Iris pigment epithelial cell (primary cell): Measurements from ENCODE around the gene SBF2.

Experiments
- DNase-seq: peaks from one replicate; pipeline ENCODE4 v3.0.0-alpha.2; 2011; ENCODE audit warnings: low read depth

SBF2 gene

DNA sequence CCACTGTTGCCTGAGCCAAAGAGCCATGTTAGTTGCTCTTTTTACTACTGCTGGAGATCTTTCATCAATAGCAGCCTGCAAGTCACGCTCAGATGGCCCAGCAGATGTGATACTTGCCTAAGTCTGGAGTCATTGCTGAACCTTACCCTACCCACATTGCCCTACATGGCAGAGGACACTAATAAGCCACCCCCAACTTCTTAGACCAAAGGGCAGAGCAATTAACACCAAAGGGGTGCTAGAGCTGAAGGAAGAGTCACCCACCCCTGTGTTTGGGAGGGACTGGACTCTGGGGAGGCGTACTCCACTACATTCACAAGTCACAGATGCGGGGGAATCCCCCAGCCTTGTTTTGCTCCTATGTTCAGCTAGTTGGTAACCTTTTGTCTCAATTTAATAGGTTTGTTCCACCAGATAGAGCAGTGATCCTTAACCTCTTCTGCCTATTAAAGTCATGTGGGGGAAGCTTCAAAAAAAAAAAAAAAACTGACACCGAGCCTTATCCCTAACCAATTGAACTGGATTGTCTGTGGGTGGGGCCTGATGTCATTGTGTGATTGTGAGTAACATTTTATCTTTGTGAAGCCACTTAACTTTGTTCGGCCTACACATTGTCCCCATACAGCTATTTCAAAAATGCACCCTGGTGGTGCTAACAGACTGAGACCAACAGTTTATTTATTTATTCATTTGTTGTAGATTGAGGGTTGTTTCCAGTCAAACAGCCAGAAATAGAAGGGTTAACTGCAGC lies 23.9 kb upstream of the SBF2 start:
- no peak for DNase-seq

GRCh38 chr11:10317151-10317755 lies 23.2 kb upstream of the SBF2 start:
- DNase-seq = no peak

DNA sequence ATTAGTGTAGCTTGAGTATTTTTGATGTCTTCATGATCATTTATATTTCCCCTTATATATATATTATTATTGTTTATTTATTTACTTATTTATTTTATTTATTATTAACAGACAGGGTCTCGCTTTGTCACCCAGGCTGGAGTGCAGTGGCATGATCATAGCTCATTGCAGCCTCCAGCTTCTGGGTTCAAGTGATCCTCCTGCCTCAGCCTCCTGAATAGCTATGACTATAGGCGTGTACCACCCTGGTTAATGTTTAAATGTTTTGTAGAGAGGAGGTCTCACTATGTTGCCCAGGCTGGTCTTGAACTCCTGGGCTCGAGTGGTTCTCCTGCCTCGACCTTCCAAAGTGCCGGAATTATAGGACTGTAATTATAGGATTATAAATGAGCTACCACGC lies 21.1 kb upstream of the SBF2 start:
- no peak for DNase-seq

DNA sequence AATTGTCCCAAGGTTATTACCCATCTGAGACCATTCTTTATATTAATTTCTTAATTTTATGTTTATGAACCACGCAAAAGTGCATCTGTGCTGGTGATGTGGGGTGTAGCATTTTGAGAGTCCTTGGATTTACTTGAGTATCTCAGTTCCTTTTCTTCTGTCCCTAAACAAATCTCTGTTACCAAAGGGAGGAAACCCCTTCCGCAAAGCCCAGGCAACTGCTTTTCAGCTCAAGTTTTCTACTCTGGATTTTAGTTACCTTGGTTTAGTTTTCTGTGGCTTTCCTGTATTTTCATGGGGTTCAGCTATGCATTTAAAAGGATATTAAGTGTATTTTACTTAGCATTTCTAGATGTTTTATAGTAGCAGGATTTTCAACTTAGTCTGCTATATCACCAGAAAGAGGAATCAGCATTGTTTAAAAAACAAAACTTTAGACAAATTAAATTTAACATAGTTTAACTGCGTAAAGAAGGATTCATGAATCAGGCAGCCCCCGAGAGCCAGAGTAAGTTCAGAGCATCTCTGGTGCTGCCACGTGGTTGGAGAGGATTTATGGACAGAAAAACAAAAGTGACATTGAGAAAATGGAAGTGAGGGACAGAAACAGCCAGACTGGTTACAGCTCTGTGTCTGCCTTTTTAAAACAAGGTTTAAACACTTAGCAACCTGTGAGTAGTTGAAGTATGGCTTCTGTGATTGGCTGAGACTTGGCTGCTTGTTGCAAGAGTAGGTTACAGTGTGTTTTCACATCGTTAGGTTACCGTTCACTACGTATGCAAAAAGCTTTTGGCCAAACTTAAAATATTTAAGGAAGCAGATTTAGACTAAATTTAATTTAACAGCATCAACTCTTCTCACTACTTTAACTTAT lies 20.4 kb upstream of the SBF2 start:
- DNase-seq = peak; percentile 83

- no peak for DNase-seq
Measured at GRCh38 chr11:10311802-10312201, 17.8 kb upstream of the SBF2 start.

- peak; percentile 79 for DNase-seq
Measured at GRCh38 chr11:10310301-10310841, 16.4 kb upstream of the SBF2 start.

DNA sequence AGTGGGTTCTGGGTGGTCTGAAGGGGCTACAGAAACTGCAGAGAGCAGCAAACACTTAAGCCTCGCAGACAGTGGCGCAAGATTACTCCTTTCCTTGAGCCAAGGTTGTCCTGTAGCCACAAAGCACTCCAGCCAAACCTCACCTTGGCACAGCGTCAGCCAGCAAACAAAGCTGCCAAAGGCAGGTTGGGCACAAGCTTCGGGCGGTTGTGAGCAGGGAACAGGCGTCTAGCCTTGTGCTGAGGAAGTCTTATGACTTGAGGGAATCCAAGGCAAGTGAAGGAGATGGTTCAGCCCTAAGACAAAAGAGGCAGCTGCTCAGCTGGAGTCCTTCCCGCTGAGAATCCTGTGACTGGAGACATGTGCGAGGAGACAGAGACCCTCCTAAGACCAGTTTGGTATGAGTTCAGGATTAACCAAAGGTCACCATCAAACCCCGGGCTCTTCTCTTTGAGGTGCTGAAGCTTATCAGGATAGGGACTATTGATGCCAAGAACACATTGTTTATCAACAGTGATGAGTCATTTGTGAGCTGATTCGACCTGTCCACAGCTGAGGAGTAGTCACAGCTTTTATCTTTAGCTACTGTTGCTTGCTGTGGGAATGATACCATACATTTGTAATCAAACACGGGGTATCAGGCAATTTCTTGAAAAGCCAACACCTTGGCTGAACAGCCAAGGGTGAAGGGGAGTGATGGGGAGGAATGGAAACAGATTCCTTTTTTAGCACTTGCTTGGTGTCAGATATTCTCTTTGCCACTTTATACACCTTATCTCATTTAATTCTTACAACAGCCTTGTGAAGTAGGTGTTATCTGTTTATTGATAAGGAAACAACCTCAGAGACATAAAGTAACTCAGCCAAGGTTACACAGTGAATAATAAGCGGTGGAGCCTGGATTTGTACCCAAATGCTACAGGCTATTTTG lies 15.4 kb upstream of the SBF2 start:
- peak; percentile 90 for DNase-seq

DNA sequence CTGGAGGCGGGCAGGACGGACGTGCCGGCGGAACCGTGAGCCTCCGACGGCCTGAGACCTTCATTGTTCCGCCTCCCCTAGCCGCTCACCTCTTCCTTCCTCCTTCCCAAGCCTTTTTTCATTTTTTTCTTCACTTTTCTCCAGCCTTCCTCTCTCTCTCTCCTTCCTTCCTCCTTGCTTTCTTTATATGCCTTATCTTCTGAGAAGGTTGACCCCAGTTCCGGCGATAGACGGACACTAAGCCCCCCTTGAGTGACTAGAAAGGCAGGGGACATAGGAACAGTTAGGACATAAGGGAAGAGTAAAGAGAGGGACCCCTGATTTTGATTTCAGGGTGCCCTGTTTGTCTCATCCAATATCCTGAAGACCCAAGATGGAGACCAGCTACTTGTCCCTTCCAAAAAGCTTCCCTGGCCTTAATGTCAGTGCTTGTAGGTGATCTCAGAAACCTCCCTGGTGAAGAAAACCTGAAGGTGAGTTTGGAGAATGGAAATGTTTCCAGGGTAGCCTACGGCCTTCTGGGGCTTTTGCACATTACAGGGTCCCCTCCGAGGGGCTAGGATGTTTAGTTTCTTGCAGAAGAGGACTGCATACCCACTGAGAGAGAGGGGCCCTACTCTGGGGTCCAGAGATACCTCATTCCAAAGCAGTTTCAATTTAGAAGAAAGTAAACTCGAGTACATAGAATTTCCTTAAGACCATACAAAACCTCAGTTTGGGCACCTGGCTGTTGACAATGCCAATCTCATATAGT lies 14.4 kb upstream of the SBF2 start:
- DNase-seq = peak; percentile 35

GRCh38 chr11:10307400-10308200 lies 13.6 kb upstream of the SBF2 start:
- peak; percentile 93 for DNase-seq

DNA sequence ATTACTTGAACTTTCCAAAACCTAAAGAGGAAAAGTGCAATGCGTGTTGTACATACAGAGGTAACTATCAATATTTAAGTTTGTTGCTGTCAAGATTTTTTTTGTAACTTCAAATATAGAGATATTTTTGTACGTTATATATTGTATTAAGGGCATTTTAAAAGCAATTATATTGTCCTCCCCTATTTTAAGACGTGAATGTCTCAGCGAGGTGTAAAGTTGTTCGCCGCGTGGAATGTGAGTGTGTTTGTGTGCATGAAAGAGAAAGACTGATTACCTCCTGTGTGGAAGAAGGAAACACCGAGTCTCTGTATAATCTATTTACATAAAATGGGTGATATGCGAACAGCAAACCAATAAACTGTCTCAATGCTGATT lies 13.0 kb upstream of the SBF2 start:
- DNase-seq = peak; percentile 65

- no peak for DNase-seq
Measured at GRCh38 chr11:10305964-10306918, 12.2 kb upstream of the SBF2 start.

GRCh38 chr11:10305262-10305963 lies 11.4 kb upstream of the SBF2 start:
- no peak for DNase-seq

GRCh38 chr11:10304495-10305261 lies 10.7 kb upstream of the SBF2 start, which contains the start of gene ADM:
ADM (plus strand) TSS chr11:10305073; CDS start chr11:10305701, 628 bp downstream.
- DNase-seq = peak; percentile 92

GRCh38 chr11:10303558-10304363 lies 9.7 kb upstream of the SBF2 start:
- peak; percentile 68 for DNase-seq

DNA sequence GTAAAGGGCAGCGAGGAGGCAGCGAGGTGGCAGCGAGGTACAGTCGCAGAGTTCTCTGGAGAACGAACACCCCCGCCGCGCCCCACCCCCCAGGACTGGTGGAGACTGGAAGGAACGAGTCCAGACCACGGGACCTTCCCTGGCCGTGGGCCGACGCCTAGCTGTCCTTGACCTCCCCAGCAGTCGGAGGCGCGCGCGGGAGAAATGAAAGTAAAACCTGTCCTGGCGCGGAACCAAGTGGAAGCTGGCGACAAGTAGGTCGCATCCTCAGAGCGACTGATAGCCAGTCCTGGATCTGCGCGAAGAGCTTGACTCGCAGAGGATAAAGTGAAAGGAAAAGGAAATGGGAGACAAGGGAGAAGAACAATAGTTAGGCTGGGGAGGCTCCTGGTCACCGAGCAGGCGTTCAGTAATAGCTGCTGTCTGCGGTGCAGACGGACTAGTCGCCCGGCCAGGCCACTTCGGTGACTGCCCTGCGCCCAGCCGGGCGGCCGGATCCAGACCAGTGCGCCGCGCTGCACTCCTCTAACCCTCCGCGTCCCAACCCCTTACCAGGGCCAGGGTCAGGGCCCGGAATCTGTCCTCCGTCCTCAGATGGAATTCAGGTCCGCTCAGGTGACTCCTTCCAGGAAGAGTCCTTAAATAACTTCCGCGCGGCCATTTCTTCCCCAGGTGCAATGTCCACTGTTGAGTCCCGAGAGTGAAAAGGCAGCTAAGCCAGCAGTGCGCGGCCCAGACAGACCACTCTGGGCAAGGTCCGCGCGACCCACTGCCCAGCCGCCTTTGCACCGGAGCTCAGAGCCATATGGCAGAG lies 8.9 kb upstream of the SBF2 start:
- DNase-seq = peak; percentile 68
